IMR-90 (cell line): ENCODE measurements around the gene MYO3B. TPM values are rescaled to one million over a fixed set of nuclear protein-coding genes. Genes with fewer than 3 reads are reported as not detected.

Experiments
- ATAC-seq: fragments of 200-7000 bp; cut with Tn5 transposase; 2 replicates; pipeline ENCODE4 v1.9.1; 2020; ENCODE audit warnings: low read depth, mild to moderate bottlenecking, moderate library complexity
- BruUV-seq: library from RNA; stranded (reverse); fragments of 400-500 nt; replicated peaks from 2 replicates; lab custom pipeline; 2021; lab: Mats Ljungman, UMichigan
- CTCF ChIA-PET: fragments of 300-600 bp; formaldehyde crosslinking; extraction: SDS; loops from one replicate; lab custom pipeline; 2021; ENCODE audit warnings: antibody characterized with exemption; lab: Yijun Ruan, JAX
- POLR2A ChIA-PET: fragments of 300-600 bp; sonication (Branson Sonifier 250); formaldehyde crosslinking; loops from one replicate; lab custom pipeline; 2022; ENCODE audit warnings: antibody characterized with exemption; ENCODE audit not compliant: unreplicated experiment; lab: Charles Lee
- DNase-seq: peaks from one replicate; pipeline ENCODE4 v3.0.0; 2013
- H2AFZ ChIP-seq: replicated peaks from 2 replicates; pipeline ENCODE3; 2013; ENCODE audit warnings: low read length, mild to moderate bottlenecking; ENCODE audit not compliant: poor library complexity
- H2AK5ac ChIP-seq: 2 replicates; pipeline ENCODE4 v1.6.1; 2013; ENCODE audit warnings: low read depth, low read length, inconsistent platforms
- H2AK9ac ChIP-seq: replicated peaks from 2 replicates; pipeline ENCODE3; 2013; ENCODE audit warnings: mild to moderate bottlenecking, low read depth, low read length, moderate library complexity; ENCODE audit not compliant: poor library complexity
- H2BK120ac ChIP-seq: 2 replicates; pipeline ENCODE4 v1.6.1; 2013; ENCODE audit warnings: low read depth, low read length, inconsistent platforms
- H2BK15ac ChIP-seq: 3 replicates; pipeline ENCODE4 v1.6.1; 2013; ENCODE audit warnings: low read depth, low read length, inconsistent platforms
- H2BK20ac ChIP-seq: 2 replicates; pipeline ENCODE4 v1.6.1; 2013; ENCODE audit warnings: low read depth, mild to moderate bottlenecking, inconsistent platforms, low read length, moderate library complexity
- H2BK5ac ChIP-seq: 2 replicates; pipeline ENCODE4 v1.6.1; 2013; ENCODE audit warnings: mild to moderate bottlenecking, low read depth, low read length, inconsistent platforms; ENCODE audit not compliant: poor library complexity, severe bottlenecking
- H3K14ac ChIP-seq: replicated peaks from 2 replicates; pipeline ENCODE4 v1.6.1; 2013; ENCODE audit warnings: low read depth, low read length, inconsistent platforms
- H3K18ac ChIP-seq: 2 replicates; pipeline ENCODE4 v1.6.1; 2013; ENCODE audit warnings: low read depth, low read length, control low read depth
- H3K23ac ChIP-seq: 2 replicates; pipeline ENCODE4 v1.6.1; 2013; ENCODE audit warnings: low read depth, low read length, inconsistent platforms
- H3K27ac ChIP-seq: 2 replicates; pipeline ENCODE4 v1.5.1; 2013; ENCODE audit warnings: mild to moderate bottlenecking, control low read depth, low read length; ENCODE audit not compliant: insufficient read depth
- H3K27me3 ChIP-seq: 2 replicates; pipeline ENCODE4 v1.6.1; 2013; ENCODE audit warnings: low read length; ENCODE audit not compliant: control insufficient read depth, insufficient read depth
- H3K36me3 ChIP-seq: 2 replicates; pipeline ENCODE4 v1.6.1; 2013; ENCODE audit warnings: low read length, mixed read lengths; ENCODE audit not compliant: control insufficient read depth, insufficient read depth
- H3K4ac ChIP-seq: 2 replicates; pipeline ENCODE4 v1.6.1; 2013; ENCODE audit warnings: low read depth, low read length, inconsistent platforms
- H3K4me1 ChIP-seq: 2 replicates; pipeline ENCODE4 v1.6.1; 2013; ENCODE audit warnings: low read length, mixed read lengths; ENCODE audit not compliant: control insufficient read depth, insufficient read depth
- H3K4me2 ChIP-seq: 2 replicates; pipeline ENCODE4 v1.6.1; 2013; ENCODE audit warnings: low read depth, mild to moderate bottlenecking, control low read depth, low read length, moderate library complexity
- H3K4me3 ChIP-seq: 2 replicates; pipeline ENCODE4 v1.5.1; 2013; ENCODE audit warnings: low read depth, mild to moderate bottlenecking, control low read depth, low read length, moderate library complexity; ENCODE audit not compliant: insufficient read depth
- H3K56ac ChIP-seq: 2 replicates; pipeline ENCODE4 v1.6.1; 2013; ENCODE audit warnings: low read length, inconsistent platforms; ENCODE audit not compliant: insufficient read depth; ENCODE audit errors: extremely low read depth
- H3K79me1 ChIP-seq, 2 experiments: 2 replicates each; pipeline ENCODE4 v1.6.1; 2013; ENCODE audit warnings: low read length in 2 of 2, inconsistent platforms in 1 of 2, low read depth in 1 of 2
- H3K9ac ChIP-seq: 2 replicates; pipeline ENCODE4 v1.6.1; 2013; ENCODE audit warnings: low read depth, low read length, control low read depth
- H3K9me1 ChIP-seq: 2 replicates; pipeline ENCODE4 v1.6.1; 2013; ENCODE audit warnings: low read length, inconsistent platforms; ENCODE audit not compliant: insufficient read depth
- H3K9me3 ChIP-seq: 2 replicates; pipeline ENCODE4 v1.6.1; 2013; ENCODE audit warnings: low read length; ENCODE audit not compliant: control insufficient read depth, insufficient read depth
- H4K20me1 ChIP-seq: 2 replicates; pipeline ENCODE4 v1.6.1; 2013; ENCODE audit warnings: low read length, inconsistent platforms; ENCODE audit not compliant: insufficient read depth
- H4K5ac ChIP-seq: 2 replicates; pipeline ENCODE4 v1.6.1; 2013; ENCODE audit warnings: mild to moderate bottlenecking, low read depth, low read length, control low read depth
- H4K8ac ChIP-seq, 2 experiments: 2 replicates each; pipeline ENCODE4 v1.6.1; 2013; ENCODE audit warnings: low read depth in 2 of 2, low read length in 2 of 2, control low read depth in 1 of 2, inconsistent platforms in 1 of 2
- H4K91ac ChIP-seq: 2 replicates; pipeline ENCODE4 v1.6.1; 2013; ENCODE audit warnings: low read depth, low read length, inconsistent platforms; ENCODE audit not compliant: insufficient read depth
- CEBPB ChIP-seq: IDR thresholded peaks from 2 replicates; pipeline ENCODE4 v1.6.1; 2012; ENCODE audit warnings: low read depth, low read length, improper control_type of control experiment
- CHD1 ChIP-seq: IDR thresholded peaks from 2 replicates; pipeline ENCODE4 v1.6.1; 2012; ENCODE audit warnings: low read depth, low read length, improper control_type of control experiment
- FOS ChIP-seq: fragments of 150-350 bp; IDR thresholded peaks from 2 replicates; pipeline ENCODE4 v1.6.1; 2016; ENCODE audit warnings: low read depth, low read length
- MAFK ChIP-seq: IDR thresholded peaks from 2 replicates; pipeline ENCODE4 v1.6.1; 2012; ENCODE audit warnings: low read depth, low read length, improper control_type of control experiment
- MXI1 ChIP-seq: IDR thresholded peaks from 2 replicates; pipeline ENCODE4 v1.6.1; 2012; ENCODE audit warnings: low read depth, mild to moderate bottlenecking, low read length, moderate library complexity, borderline replicate concordance
- NFE2L2 ChIP-seq: fragments of 150-350 bp; IDR thresholded peaks from 2 replicates; pipeline ENCODE4 v1.6.1; 2016; ENCODE audit warnings: low read depth, mild to moderate bottlenecking, low read length
- WGBS, 2 experiments: methylation state at CpG; one replicate each; pipeline versions ENCODE4 v1.1.5 to v1.1.7; 2013; ENCODE audit warnings: missing lambda C conversion rate in 2 of 2; ENCODE audit not compliant: insufficient read length in 1 of 2; ENCODE audit errors: extremely low coverage in 2 of 2; 5-methylcytosine and 5-hydroxymethylcytosine counted together
- dilution Hi-C: fragments of 300-500 bp; cut with HindIII; formaldehyde crosslinking; loops from one replicate; pipeline ENCODE4 v1.14.3; 2018; ENCODE audit warnings: low sequenced_read_pairs; ENCODE audit not compliant: unreplicated experiment
- in situ Hi-C: fragments of 300-500 bp; cut with MboI; formaldehyde crosslinking; loops from 3 replicates; pipeline ENCODE4 v1.14.3; 2019; ENCODE audit warnings: low sequenced_read_pairs, inconsistent platforms, mixed read lengths
- intact Hi-C: fragments of 100-400 bp; cut with micrococcal nuclease; formaldehyde crosslinking; loops from 2 replicates; pipeline ENCODE4 v1.10.0; 2022
- polyA plus RNA-seq, 3 experiments: library from polyadenylated mRNA; depleted of rRNA; stranded (reverse); fragments of >200 nt; gene quantifications; 2 replicates each; pipeline ENCODE4 v1.2.3, GENCODE V29; 2012; ENCODE audit warnings: low replicate concordance in 1 of 3
- total RNA-seq: library from RNA; depleted of rRNA; stranded (reverse); fragments of >200 nt; gene quantifications from 2 replicates; pipeline ENCODE4 v1.2.3, GENCODE V29; 2012
- TF ChIP-seq, protein P1 (sequence below): conservative IDR thresholded peaks from 2 replicates; pipeline ENCODE4 v1.5.1; 2012; ENCODE audit warnings: mild to moderate bottlenecking, low read depth, low read length, improper control_type of control experiment

MYO3B gene
- total and polyA plus RNA-seq, 2 of the 4 experiments (the other 2 are of a cell fraction) = 0.02 TPM; not detected in 1

- no peaks in the 10 kb centered on the region for H3K9me1 ChIP-seq
- no CpG with 5 or more reads among the region's 1 CpG for WGBS, 2 experiments
- no peaks in the 10 kb centered on the region for H4K20me1 ChIP-seq
- ATAC-seq (no peak), DNase-seq (no peak)
- H3K23ac ChIP-seq = no peak overlapping the region
- H2AK9ac ChIP-seq = no peak overlapping the region
- H3K4me1 ChIP-seq = no peaks in the 10 kb centered on the region
- in situ Hi-C loops (no loop called here), dilution Hi-C loops (no loop called here), intact Hi-C loops (no loop called here)
- no peak overlapping the region for H2BK20ac ChIP-seq
- no peak overlapping the region for H3K18ac ChIP-seq
- no peak overlapping the region for H2AFZ ChIP-seq
- ChIA-PET POLR2A (no interaction called here), CTCF (interaction anchor here (0.6 kb wide), 1 partner anchor 9 kb away, joined by 5 read pairs; no protein-coding TSS in a partner anchor)
- no peak overlapping the region for H2BK120ac ChIP-seq
- no peaks in the 10 kb centered on the region for H3K36me3 ChIP-seq
- H3K9me3 ChIP-seq = no peaks in the 10 kb centered on the region
- no peak overlapping the region for H3K14ac ChIP-seq
- no peak overlapping the region for H2BK5ac ChIP-seq
- no peak overlapping the region for H3K9ac ChIP-seq
- no peak overlapping the region for H2AK5ac ChIP-seq
- no peak overlapping the region for H4K8ac ChIP-seq
- no peak overlapping the region for H3K4me2 ChIP-seq
- no peak overlapping the region for H3K56ac ChIP-seq
- H3K27ac ChIP-seq = no peak overlapping the region
- BruUV-seq = no TSS peak
- H3K4me3 ChIP-seq = no peak overlapping the region
- H2BK15ac ChIP-seq = no peak overlapping the region
- no peaks in the 10 kb centered on the region for H3K79me1 ChIP-seq
- H4K5ac ChIP-seq = no peak overlapping the region
- TF ChIP-seq NFE2L2 (no peak), FOS (no peak), CHD1 (no peak), MAFK (no peak), MXI1 (no peak), CEBPB (no peak)
- TF ChIP-seq, protein P1, sequence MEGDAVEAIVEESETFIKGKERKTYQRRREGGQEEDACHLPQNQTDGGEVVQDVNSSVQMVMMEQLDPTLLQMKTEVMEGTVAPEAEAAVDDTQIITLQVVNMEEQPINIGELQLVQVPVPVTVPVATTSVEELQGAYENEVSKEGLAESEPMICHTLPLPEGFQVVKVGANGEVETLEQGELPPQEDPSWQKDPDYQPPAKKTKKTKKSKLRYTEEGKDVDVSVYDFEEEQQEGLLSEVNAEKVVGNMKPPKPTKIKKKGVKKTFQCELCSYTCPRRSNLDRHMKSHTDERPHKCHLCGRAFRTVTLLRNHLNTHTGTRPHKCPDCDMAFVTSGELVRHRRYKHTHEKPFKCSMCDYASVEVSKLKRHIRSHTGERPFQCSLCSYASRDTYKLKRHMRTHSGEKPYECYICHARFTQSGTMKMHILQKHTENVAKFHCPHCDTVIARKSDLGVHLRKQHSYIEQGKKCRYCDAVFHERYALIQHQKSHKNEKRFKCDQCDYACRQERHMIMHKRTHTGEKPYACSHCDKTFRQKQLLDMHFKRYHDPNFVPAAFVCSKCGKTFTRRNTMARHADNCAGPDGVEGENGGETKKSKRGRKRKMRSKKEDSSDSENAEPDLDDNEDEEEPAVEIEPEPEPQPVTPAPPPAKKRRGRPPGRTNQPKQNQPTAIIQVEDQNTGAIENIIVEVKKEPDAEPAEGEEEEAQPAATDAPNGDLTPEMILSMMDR = no peak
- H3K27me3 ChIP-seq = 0 out of 2 replicates have a peak, but pooled peaks cover 2% of the 10 kb centered on the region
- H4K91ac ChIP-seq = no peak overlapping the region
- no peak overlapping the region for H3K4ac ChIP-seq
Measured at GRCh38 chr2:170271340-170271739, 93.4 kb downstream of the MYO3B start.
